GM23248 (cell line): ENCODE results near the gene OLIG1.

Source experiments
- EZH2 ChIP-seq: fragments of 200-600 bp; sonication (generic); IDR thresholded peaks from 2 replicates; pipeline ENCODE4 v1.6.1; 2018; ENCODE audit warnings: antibody characterized with exemption, mild to moderate bottlenecking; ENCODE audit not compliant: insufficient read depth, poor library complexity, severe bottlenecking
- EZH2phosphoT487 ChIP-seq: fragments of 200-600 bp; sonication (generic); IDR thresholded peaks from 2 replicates; pipeline ENCODE4 v1.6.1; 2018; ENCODE audit warnings: antibody characterized with exemption, moderate library complexity, mild to moderate bottlenecking, low read depth; ENCODE audit not compliant: insufficient read depth

GRCh38 chr21:33111577-33111976 lies 41.6 kb downstream of the OLIG1 start:
- TF ChIP-seq EZH2, result no peak
- TF ChIP-seq EZH2phosphoT487, result no peak
